ENCODE measurements around the gene HNRNPDL. TPM values are rescaled to one million over a fixed set of nuclear protein-coding genes. Genes with fewer than 3 reads are reported as not detected.

Gene HNRNPDL
- total and polyA plus RNA-seq, 2 experiments from 2014 or later: 243 to 354 TPM

- no peaks in the 10 kb centered on the region; the same call in 1 of the 2 replicates for H3K9me2 ChIP-seq (ENCODE audit: insufficient read depth)
- DNase-seq (ENCODE audit: low spot score): no peak
- no peaks in the 10 kb centered on the region for H3K79me2 ChIP-seq (replicated peaks; ENCODE audit: insufficient read depth)
- H3F3A ChIP-seq (replicated peaks; ENCODE audit: low read depth): no peaks in the 10 kb centered on the region
- ATAC-seq: no peak
- H3K27me3 Mint-ChIP-seq (ENCODE audit: insufficient read depth, low read depth, poor library complexity): peaks cover 2% of the 10 kb centered on the region
- no peaks in the 10 kb centered on the region for H3K36me3 Mint-ChIP-seq (ENCODE audit: low read depth)
- H3K4me3 ChIP-seq: no peak overlapping the region
- H4K20me1 ChIP-seq (replicated peaks; ENCODE audit: insufficient read depth): no peaks in the 10 kb centered on the region
- no peaks in the 10 kb centered on the region for H3K9me3 Mint-ChIP-seq
- no peak overlapping the region for H2AFZ ChIP-seq
- no peak overlapping the region for H3K27ac ChIP-seq (ENCODE audit: low read depth)
- no peak overlapping the region for H3K4me2 ChIP-seq
- H3K4me1 Mint-ChIP-seq: peaks cover 3% of the 10 kb centered on the region; the same call in 2 of the 3 replicates
- no peaks in the 10 kb centered on the region for H3K4me1 ChIP-seq (ENCODE audit: insufficient read depth)
- no peak for TF ChIP-seq JUNB (IDR thresholded peaks at IDR 0.05; ENCODE audit: unreplicated experiment)
- TF ChIP-seq POLR2AphosphoS5 (IDR thresholded peaks at IDR 0.05; ENCODE audit: low read depth): no peak
- H3K36me3 ChIP-seq (ENCODE audit: insufficient read depth): no peaks in the 10 kb centered on the region
- no peak overlapping the region for H3K4me3 Mint-ChIP-seq
- H3K27ac Mint-ChIP-seq: no peak overlapping the region
- no peaks in the 10 kb centered on the region for H3K27me3 ChIP-seq (ENCODE audit: insufficient read depth)
These were observed 32.7 kb downstream of the HNRNPDL start for GRCh38 chr4:82397527-82397926.

DNA sequence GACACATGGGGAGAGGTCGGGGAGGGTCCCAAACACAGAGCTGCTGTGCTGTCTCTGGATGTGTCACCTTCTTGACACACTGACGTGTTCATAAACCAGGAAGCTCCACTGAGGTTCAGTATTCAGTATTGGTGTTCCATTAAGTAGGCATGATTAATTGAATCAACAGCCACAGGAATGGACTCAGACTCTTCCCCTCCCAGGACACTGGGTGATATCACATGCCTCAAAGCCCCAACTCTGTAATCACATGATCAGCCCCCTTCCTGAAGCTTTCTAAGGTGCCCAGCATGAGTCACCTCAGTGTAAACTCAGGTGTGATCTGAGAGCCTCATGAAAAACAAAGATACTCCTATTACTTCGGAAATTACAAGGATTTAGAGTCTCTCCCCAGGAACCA is 35.4 kb downstream of the HNRNPDL start:
- Histone ChIP-seq H4K20me1 (replicated peaks; ENCODE audit: insufficient read depth) (no peaks in the 10 kb centered on the region), H2AFZ (no peak overlapping the region), H3F3A (replicated peaks; ENCODE audit: low read depth) (no peaks in the 10 kb centered on the region), H3K79me2 (replicated peaks; ENCODE audit: insufficient read depth) (no peaks in the 10 kb centered on the region), H3K27me3 (ENCODE audit: insufficient read depth) (no peaks in the 10 kb centered on the region), H3K4me3 (no peak overlapping the region), H3K4me1 (ENCODE audit: insufficient read depth) (no peaks in the 10 kb centered on the region), H3K4me2 (no peak overlapping the region), H3K9me2 (ENCODE audit: insufficient read depth) (no peaks in the 10 kb centered on the region), H3K27ac (ENCODE audit: low read depth) (no peak overlapping the region), H3K36me3 (ENCODE audit: insufficient read depth) (no peaks in the 10 kb centered on the region)
- peaks cover 3% of the 10 kb centered on the region; the same call in 2 of the 3 replicates for H3K4me1 Mint-ChIP-seq
- ATAC-seq: no peak
- H3K4me3 Mint-ChIP-seq: no peak overlapping the region
- H3K9me3 Mint-ChIP-seq: no peaks in the 10 kb centered on the region
- no peaks in the 10 kb centered on the region for H3K36me3 Mint-ChIP-seq (ENCODE audit: low read depth)
- H3K27me3 Mint-ChIP-seq (ENCODE audit: insufficient read depth, low read depth, poor library complexity): peaks cover 4% of the 10 kb centered on the region
- H3K27ac Mint-ChIP-seq: no peak overlapping the region
- DNase-seq (ENCODE audit: low spot score): no peak
- TF ChIP-seq EZH2 (IDR thresholded peaks at IDR 0.05; ENCODE audit: low read depth, unreplicated experiment) (no peak), POLR2AphosphoS5 (IDR thresholded peaks at IDR 0.05; ENCODE audit: low read depth) (no peak), CTCF (conservative IDR thresholded peaks at IDR 0.05; ENCODE audit: low read depth in 2 of 2) (no peak), NANOG (IDR thresholded peaks at IDR 0.05; ENCODE audit: borderline replicate concordance) (no peak), STAT1 (IDR thresholded peaks at IDR 0.05; ENCODE audit: unreplicated experiment) (no peak), EZH2phosphoT487 (IDR thresholded peaks at IDR 0.05; ENCODE audit: unreplicated experiment) (no peak), ZNF331 (CRISPR knock-in tag; IDR thresholded peaks at IDR 0.05; ENCODE audit: low read depth) (no peak), ZNF114 (CRISPR knock-in tag; IDR thresholded peaks at IDR 0.05) (no peak), REST (IDR thresholded peaks at IDR 0.05; ENCODE audit: unreplicated experiment) (no peak)
- TF ChIP-seq, protein P1, sequence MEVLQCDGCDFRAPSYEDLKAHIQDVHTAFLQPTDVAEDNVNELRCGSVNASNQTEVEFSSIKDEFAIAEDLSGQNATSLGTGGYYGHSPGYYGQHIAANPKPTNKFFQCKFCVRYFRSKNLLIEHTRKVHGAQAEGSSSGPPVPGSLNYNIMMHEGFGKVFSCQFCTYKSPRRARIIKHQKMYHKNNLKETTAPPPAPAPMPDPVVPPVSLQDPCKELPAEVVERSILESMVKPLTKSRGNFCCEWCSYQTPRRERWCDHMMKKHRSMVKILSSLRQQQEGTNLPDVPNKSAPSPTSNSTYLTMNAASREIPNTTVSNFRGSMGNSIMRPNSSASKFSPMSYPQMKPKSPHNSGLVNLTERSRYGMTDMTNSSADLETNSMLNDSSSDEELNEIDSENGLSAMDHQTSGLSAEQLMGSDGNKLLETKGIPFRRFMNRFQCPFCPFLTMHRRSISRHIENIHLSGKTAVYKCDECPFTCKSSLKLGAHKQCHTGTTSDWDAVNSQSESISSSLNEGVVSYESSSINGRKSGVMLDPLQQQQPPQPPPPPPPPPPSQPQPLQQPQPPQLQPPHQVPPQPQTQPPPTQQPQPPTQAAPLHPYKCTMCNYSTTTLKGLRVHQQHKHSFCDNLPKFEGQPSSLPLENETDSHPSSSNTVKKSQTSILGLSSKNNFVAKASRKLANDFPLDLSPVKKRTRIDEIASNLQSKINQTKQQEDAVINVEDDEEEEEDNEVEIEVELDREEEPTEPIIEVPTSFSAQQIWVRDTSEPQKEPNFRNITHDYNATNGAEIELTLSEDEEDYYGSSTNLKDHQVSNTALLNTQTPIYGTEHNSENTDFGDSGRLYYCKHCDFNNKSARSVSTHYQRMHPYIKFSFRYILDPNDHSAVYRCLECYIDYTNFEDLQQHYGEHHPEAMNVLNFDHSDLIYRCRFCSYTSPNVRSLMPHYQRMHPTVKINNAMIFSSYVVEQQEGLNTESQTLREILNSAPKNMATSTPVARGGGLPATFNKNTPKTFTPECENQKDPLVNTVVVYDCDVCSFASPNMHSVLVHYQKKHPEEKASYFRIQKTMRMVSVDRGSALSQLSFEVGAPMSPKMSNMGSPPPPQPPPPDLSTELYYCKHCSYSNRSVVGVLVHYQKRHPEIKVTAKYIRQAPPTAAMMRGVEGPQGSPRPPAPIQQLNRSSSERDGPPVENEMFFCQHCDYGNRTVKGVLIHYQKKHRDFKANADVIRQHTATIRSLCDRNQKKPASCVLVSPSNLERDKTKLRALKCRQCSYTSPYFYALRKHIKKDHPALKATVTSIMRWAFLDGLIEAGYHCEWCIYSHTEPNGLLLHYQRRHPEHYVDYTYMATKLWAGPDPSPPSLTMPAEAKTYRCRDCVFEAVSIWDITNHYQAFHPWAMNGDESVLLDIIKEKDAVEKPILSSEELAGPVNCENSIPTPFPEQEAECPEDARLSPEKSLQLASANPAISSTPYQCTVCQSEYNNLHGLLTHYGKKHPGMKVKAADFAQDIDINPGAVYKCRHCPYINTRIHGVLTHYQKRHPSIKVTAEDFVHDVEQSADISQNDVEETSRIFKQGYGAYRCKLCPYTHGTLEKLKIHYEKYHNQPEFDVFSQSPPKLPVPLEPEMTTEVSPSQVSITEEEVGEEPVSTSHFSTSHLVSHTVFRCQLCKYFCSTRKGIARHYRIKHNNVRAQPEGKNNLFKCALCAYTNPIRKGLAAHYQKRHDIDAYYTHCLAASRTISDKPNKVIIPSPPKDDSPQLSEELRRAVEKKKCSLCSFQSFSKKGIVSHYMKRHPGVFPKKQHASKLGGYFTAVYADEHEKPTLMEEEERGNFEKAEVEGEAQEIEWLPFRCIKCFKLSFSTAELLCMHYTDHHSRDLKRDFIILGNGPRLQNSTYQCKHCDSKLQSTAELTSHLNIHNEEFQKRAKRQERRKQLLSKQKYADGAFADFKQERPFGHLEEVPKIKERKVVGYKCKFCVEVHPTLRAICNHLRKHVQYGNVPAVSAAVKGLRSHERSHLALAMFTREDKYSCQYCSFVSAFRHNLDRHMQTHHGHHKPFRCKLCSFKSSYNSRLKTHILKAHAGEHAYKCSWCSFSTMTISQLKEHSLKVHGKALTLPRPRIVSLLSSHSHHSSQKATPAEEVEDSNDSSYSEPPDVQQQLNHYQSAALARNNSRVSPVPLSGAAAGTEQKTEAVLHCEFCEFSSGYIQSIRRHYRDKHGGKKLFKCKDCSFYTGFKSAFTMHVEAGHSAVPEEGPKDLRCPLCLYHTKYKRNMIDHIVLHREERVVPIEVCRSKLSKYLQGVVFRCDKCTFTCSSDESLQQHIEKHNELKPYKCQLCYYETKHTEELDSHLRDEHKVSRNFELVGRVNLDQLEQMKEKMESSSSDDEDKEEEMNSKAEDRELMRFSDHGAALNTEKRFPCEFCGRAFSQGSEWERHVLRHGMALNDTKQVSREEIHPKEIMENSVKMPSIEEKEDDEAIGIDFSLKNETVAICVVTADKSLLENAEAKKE (CRISPR knock-in tag; IDR thresholded peaks at IDR 0.05): no peak

Data from GM23338 (cell line).